Epidermal melanocyte (primary cell): ENCODE measurements around the gene BBLN.
"Not testable (repeated sequence)": the region's sequence is repeated elsewhere in the genome, so short reads cannot be mapped to it uniquely, and the experiment has no call there.

Source experiments
- DNase-seq: peaks from one replicate; pipeline ENCODE4 v3.0.0; 2011; ENCODE audit warnings: low spot score; ENCODE audit not compliant: insufficient read length

Gene BBLN

DNA sequence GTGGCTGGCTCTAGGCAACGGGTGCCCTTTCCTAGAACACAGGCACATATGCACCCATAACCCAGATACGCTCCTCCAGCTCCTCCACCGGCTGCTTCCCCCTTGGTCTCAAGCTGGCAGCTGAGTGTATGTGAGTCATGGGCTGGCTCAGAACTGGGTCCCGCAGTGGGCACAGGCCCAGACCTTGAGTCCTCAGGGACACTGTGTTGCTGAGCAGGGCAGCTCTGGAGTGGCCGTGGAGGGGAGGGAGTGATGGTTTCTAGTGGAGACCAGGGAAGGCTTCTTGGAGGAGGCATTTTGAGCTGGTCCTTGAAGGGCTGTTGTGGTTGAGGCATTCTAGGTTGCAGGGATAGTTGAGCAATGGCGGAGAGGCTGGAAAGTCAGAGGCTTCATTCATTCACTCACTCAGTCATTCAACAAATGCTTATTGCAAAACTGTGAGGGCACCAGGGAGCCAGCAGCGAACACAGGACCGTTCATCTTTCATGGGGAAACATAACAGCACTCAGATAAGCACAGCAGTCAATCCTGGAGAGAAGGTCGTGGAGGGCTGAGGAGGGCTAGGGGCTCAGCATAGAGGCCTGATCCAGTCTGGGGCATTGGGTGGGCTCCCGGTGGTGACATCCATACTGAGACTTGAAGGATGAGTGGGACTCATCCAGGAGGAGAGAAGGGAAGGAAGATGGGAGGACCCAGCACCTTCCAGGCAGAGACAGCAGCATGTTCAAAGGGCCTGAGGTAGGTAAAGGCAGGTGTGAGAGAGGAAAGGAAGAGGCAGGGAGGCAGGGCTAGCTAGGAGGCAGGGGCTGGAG, 2.4 kb downstream of the BBLN start:
- DNase-seq: no peak

DNA sequence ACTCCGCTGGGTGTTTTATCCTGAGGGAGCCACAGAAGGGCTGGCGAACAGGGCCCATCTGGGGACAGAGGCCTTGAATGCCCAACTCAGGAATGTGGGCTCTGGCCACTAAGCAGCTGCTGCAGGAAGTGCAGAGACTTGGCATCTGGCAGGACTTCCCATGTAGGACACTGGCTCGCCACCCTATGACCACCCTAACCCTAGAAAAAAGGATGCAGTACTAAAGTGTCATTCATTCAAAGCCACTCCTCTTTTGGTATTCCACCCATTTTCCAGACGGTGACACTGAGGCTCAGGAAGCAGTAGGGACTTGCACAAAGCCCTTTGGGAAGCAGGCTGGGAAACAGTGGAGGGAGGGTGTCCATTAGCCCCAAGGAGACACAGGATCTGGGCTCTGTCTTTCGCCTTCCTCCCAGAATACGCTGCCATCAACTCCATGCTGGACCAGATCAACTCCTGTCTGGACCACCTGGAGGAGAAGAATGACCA, 3.0 kb downstream of the BBLN start:
- no peak for DNase-seq

DNA sequence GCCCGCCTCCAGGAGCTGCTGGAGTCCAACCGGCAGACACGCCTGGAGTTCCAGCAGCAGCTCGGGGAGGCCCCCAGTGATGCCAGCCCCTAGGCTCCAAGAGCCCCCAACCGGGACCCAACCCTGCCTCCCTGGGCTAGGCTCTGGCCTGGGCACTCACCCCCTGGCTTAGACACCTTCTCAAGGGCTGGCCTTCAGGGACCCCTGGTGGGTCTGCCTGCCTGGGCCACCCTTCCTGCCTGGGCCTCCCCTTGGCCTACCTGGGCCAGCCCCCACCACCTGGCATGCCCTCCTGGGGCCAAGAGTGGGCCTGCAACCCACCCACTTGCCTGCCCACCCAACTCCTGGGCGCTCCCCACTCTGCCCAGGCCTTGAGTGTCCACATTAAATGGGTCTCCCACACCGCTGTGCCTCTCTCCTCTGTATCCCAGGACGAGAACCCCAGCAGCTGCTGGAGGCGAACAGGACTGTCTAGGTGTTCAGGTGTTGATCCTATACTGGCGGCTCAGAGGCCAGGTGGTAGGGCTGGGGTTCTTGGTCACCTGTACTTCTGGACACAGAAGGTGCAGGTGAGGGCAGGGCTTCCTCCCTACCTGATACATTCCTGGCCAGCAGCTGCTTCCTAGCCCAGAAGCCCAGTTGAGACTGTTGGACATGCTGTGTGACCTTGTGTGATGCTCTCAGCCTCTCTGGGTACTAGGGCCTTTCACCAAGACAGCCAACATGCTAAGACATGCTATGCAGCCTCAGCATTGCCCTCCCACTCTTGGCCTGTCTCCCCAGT, 3.6 kb downstream of the BBLN start:
- DNase-seq: no peak

DNA sequence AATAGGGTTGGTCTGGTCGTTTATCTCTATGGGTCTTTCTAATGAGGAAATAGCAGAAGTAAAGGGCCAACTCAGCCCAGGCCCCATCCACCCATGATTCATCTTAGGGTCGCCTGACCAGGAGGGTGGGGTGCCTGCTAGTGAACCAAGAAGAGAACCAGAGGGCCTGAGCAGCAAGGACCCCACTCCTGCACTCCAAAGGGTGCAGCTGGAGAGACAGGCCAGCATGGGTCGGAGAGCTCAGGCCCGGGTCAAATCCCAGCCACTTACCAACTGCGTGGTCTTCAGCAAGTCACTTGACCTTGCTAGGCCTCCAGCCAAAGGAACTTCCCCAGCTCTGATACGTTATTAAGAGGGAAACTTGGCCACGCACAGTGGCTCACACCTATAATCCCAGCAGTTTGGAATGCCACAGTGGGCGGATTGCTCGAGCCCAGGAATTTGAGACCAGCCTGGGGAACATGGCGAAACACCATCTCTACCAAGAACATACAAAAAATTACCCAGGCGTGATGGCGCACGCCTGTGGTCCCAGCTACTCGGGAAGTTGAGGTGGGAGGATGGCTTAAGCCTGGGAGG, 4.3 kb downstream of the BBLN start:
- DNase-seq: no peak

DNA sequence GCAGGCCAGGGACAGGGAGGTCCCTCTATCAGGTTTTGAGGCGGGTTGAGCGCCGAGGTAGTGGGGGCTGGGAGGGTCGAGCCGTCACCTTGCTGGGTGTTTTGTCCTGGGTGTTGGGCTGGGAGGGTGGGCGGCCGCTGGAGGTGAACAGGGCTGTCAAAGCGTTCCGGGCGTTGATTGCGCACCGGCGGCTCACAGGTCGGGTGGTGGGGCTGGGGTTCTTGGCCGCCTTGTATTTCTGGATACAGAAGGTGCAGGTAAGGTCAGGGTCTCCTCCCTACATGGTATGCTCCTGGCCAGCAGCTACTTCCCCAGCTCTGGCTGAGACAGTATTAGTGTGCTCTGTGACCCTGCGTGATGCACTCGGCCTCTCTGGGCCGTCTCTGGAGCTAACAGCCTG, 6.1 kb downstream of the BBLN start:
- DNase-seq: no peak

DNA sequence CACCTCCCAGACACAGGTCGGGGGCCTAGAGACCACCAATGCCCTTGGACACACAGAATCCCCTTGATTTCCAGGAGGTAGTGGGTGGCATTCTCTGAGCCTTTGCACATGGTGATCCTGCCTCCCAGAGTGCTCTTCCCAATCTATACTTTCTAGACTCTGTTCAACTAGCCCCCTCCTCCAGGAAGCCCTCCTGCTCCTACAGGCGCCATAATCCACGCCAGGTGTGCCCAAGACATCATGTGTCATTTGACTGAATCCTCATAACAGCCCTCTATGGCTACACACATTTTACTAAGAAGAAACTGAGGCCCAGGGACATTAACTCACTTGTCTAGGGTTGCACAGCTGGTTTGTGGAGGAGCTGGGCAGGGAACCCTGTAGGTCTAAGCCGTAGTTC, 7.1 kb downstream of the BBLN start:
- DNase-seq: no peak

DNA sequence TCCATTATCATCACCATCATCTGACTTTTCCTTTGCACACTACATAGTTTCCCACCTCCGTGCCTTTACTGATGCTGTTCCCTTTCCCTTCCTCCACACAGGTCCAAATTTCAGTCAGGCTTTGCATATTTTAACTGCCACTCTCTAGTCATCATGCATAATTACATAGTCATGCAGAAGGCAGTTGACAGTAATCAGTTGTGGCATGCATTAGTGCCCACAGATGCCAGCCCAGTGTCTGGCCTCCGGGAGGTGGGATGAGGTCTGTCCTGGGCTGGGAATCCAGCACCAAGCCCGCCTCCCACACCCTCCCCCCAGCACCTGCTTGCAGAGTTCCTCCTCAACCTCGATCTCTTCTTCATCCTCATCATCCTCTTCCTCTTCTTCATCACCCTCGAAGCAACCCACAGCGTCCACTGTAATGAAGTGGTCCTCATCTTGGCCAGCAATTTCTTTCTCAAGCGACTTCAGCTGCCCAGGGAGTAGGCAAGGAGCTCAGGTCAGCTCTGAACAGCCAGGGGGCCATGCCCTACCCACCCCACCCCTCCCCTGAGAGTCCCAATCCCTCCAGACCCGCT, 8.8 kb downstream of the BBLN start:
- no peak for DNase-seq

DNA sequence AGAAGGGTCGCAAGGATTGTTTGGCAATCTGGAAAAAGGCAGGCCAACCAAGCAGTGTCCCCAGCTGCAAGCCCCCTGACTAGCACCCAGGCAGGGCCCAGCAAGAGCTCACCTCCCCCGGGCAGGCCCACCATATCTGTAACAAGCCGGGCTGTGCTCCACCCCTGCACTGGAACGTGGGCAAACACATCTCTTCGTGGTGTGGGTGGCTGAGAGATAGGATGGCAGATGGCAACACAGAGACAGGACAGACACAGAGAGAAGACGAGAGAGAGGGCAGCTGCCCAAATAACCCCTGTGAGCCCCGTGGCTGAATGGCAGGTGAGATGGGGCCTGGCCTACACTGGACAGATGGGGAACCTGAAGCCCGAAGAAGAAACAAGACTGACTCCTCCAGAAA, 9.4 kb downstream of the BBLN start:
- DNase-seq: no peak

DNA sequence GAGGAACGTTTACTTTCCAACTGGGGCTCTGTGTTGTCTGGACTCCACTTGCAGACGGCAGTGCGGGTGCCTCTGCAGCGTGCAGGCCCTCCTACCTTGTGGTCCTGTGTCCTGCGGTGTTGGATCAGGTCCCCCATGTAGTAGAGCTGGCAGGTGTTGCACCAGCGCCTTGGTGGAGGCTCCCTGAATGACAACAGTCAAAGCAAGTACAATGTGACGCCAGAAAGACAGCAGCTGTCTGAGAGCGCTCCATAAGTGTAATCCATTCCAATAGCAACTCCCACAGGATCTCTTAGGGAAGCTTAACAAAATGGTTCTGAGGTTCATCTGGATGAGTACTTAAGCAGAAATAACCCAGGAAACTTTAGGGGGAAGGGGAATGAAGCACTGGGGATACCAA, 9.9 kb downstream of the BBLN start:
- DNase-seq: no peak

DNA sequence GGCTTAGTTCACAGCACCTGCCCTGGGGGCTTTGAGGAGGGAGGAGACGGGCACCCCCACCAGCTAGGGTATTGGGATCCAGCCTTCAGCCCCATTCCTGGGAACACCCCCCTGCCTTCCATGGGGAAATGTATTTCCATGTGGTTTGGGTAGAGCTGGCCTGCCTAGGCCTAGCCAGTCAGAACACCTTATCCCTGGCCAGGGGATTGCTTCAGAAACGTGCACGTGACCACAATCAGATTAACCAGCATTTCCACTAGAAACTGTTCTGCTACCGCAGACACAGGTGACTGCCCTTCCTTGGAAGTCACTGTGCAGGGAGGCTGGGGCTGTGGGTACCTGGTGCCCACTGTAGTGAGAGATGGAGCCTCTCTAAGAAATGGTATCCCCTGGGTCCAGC, 14.0 kb downstream of the BBLN start:
- DNase-seq: no peak

DNA sequence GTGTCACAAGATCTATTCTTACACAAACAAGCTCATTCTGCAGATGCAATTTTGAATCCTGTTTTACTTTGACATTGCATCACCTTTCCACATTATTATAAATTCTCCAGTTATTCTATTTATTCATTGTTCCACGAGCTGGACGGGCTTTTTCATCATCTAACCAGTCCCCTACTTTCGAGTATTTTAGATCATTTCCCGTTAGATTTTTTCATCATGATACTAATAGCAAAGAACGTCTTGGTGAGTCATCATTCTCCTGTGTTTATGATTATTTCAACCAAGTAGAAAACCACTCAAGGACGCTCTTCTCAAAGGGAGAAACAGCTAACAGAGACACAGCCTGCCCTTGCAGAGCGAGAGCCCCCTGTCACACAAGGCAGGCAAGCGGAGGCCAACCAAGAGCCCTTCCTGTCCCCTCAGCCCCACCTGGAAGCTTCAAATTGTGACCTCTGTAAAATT, 15.1 kb downstream of the BBLN start:
- no peak for DNase-seq

DNA sequence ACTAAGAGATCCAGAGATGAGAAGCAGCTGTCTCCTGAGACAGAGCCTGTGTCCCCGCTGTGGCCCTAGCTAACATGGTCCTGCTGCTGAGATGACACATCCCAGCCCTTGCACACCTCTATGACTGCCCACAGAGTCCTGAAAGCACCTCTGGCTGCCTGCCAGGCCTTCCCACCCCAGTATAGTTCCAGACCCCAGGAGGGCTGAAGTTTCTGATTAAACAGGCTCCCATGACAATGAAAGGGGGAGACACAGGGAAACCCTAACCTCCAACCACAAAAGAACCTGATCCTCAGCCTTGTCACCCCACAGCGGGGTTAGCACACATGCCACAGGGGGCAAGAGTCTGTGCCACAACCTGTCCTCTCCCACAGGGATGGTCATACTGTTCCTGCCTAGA, 15.7 kb downstream of the BBLN start:
- no peak for DNase-seq

DNA sequence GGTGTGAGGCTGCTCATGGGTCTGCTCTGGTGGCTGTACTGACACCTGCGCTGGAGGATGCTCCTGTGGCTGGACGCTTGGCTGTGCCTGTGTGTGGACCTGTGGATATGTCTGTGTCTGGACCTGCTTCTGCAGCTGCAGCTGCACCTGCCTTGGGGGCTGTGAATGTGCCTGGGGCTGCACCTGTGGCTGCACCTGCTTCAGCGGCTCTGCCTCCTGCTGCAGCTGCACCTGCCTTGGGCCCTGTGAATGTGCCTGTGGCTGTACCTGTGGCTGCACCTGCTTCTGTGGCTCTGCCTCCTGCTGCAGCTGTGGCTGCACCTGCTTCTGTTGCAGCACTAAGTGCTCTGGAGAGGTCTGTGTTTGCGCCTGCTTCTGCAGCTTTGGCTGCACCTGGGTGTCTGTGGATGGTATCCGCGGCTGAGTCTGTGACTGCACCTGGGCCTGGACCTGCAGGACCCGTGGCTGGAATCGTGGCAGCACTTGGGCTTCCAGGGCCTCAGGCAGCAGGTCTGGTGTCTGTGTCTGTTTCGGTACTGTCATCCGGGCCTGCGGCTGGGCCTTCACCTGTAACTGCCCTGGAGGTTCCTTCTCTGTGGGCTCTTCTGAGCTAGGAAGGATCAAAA, 18.9 kb downstream of the BBLN start:
- peak; percentile 4 for DNase-seq

DNA sequence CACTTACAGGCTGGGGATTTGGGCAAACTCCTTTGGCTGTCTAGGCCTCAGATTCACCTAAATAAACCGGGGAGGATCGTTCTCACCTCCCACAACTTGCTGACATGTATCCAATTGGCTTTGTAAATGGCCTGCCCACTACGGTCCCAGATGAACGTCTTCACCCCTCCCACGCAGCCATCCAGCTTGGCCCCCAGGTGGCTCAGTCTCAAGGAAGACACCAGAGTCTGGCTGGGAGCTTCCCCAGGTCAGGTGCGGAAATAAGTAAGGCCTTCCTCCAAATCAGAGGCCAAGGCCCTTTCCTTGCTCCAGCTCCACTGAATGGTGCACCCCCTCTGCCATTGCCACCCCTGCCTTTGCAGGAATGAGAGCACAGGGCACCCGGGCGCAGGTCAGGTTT, 19.9 kb downstream of the BBLN start:
- no peak for DNase-seq

DNA sequence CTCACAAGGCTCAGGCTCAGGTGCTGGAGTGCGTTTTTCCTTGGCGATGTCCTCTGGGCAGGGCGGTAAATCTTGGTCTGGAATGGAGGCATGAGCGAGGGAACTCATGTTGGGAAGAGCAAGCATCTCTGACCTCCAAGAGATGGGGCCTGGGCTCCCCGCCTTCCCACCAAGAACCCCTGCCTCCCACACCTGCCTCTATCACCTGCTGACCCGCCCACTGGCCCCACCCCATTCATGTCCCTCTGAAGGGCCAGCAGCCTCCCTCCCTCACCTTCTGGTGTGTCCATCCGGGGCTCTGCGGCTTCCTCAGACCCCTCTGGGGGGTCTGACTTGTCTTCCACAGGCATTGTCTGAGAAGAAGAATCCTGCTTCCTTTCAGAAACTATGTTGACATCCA, 20.4 kb downstream of the BBLN start:
- DNase-seq: no peak

DNA sequence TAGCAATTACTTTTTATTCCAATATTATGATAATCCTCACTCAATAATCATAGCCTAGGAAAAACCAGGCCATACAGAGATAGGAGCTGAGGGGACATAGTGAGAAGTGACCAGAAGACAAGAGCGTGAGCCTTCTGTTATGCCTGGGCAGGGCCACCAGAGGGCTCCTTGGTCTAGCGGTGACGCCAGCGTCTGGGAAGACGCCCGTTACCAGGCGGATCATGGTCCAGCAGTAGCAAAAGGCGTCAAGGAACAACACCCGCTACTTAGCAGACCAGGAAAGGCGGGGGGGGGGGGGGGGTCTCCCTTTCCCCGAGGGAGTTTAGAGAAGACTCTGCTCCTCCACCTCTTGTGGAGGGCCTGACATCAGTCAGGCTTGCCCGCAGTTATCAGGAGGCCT, 21.4 kb downstream of the BBLN start:
- not testable (repeated sequence) for DNase-seq

DNA sequence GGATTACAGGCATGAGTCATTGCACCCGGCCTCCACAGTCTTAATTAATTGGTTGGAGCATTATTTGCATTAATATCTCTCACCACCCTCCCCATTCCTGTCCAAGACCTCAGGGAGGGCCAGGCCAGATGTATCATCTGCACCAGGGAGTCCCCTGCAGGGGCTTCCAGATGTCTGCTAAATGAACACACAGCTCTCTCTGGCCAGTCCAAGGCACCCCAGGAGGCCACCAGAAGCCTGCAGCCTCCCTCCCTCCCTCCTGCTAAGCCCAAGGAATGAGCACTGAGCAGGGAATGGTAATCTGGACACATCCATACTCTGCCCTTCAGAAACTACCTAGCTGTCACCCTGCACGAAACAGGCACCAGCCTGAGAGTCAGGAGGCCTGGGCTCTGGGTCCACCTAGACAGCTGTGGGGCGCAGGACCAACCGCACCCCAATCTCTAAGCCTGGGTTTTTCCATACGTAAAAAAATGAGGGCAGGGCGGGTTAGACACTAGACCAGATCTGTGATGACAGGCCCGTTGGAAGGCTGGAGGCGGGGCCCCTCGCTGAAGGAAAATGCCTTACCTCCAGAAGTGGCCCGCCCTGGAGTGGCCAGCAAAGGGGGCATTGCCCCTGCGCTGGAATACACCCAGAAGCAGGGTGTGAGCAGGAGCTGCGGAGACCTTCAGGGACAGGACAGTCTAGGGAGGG, 23.0 kb downstream of the BBLN start:
- DNase-seq: no peak

DNA sequence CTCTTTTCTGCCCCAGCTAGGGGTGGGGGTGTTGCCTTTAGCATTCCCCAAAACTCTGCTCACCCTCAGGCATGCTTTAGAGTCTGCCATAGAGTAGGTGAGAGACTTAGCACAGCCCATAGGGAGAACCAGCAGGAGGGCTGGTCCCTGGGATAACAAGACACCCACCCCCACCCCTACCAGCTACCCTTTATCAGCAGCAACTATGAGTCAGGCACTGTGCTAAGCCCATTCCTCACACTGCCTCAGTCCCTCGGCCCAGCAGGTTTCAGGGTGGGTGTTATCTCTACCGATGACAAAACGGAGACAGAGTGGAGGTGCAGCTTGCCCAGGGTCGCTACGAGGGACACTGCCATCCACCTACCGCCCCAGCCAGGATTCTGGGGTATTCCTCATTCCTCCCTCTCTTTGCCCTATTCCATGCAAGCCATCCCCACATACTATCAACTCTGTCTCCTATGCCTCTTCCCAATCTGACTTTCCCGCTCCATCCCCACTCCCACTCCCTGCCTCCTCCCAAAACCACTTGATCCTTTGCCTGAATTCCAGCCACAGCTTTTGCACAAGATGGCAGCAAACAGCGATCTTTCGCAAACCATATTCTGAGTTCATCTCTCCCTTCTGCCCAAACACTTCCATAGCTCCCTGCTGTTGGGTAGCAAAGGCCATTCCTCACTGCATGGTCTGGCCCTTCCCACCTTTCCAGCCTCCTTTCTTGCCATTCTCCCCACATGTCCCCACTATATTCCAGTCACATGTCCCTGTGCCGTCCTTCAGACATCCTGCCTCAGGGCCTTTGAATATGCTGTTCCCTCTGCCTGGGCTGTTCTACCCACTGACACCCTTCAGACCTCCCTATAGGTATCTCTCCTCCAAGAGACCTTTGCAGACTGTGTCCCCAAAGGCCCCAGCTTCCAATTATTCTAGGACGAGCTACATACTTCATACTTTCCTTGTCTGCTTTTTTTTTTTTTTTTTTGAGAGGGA, 26.2 kb downstream of the BBLN start:
- DNase-seq: no peak

DNA sequence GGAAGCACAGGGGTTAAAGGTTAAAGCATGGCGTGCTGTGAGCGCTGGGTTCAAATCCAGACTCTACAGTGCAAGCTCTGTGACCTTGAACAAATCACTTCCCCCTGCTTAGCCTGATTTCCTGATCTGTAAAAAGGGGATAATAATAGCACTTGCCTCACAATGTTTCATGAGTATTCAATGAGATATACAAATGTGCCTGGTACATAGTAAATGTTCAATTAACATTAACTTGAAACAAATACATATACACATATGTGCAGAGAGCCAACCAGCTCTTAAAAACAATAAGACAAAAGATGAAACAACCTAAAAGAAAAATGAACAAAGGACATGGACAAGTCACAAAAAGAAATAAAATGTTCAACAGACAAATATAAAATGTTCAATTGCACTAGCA, 27.3 kb downstream of the BBLN start:
- DNase-seq: no peak

DNA sequence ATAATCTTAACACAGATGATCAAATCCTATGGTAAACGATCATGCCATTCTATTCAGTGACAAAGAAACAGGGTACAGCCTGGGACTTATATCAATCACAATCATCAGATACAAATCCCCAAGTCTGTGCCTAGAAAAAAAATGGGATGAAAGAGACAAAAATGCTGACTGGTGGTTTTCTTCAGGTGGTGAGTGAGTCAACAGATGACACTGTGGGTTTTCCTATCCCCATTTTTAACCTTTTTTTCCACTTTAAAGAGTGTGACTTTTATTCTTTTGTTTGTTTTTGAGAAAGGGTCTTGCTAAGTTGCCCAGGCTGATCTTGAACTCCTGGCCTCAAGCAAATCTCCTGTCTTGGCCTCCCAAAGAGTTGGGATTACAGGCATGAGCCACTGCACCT, 28.1 kb downstream of the BBLN start:
- no peak for DNase-seq
